PC-3 (cell line): Measurements from ENCODE around the gene CCDC154. TPM values are rescaled to one million over a fixed set of nuclear protein-coding genes. Genes with fewer than 3 reads are reported as not detected.

Experiments
- ATAC-seq: fragments of 200-7000 bp; cut with Tn5 transposase; 2 replicates; pipeline ENCODE4 v1.9.1; 2020; ENCODE audit warnings: mild to moderate bottlenecking, moderate library complexity
- BruUV-seq: library from RNA; stranded (reverse); fragments of 400-500 nt; replicated peaks from 2 replicates; lab custom pipeline; 2021; lab: Mats Ljungman, UMichigan
- CTCF ChIA-PET: fragments of 300-600 bp; sonication (Branson Sonifier 250); formaldehyde crosslinking; loops from one replicate; lab custom pipeline; 2022; ENCODE audit warnings: antibody characterized with exemption; lab: Charles Lee
- POLR2A ChIA-PET: fragments of 300-600 bp; sonication (Branson Sonifier 250); formaldehyde crosslinking; loops from one replicate; lab custom pipeline; 2022; ENCODE audit warnings: antibody characterized with exemption; ENCODE audit not compliant: unreplicated experiment; lab: Charles Lee
- DNase-seq: peaks from one replicate; pipeline ENCODE4 v3.0.0-alpha.2; 2015
- H2AFZ ChIP-seq: fragments of 300-600 bp; sonication (generic); 2 replicates; pipeline ENCODE4 v1.6.0; 2016; ENCODE audit warnings: antibody characterized with exemption, low read length
- H3F3A ChIP-seq: fragments of 300-600 bp; sonication (generic); one replicate; pipeline ENCODE4 v1.6.0; 2017; ENCODE audit warnings: antibody characterized with exemption, low read length, control low read depth, mild to moderate bottlenecking; ENCODE audit not compliant: unreplicated experiment
- H3K27ac ChIP-seq: fragments of 300-600 bp; sonication (generic); 2 replicates; pipeline ENCODE4 v1.5.1; 2016; ENCODE audit warnings: mild to moderate bottlenecking, low read length
- H3K27me3 ChIP-seq: fragments of 300-600 bp; sonication (generic); 2 replicates; pipeline ENCODE4 v1.6.1; 2016; ENCODE audit warnings: low read length, mixed read lengths
- H3K36me3 ChIP-seq: fragments of 300-600 bp; sonication (generic); 2 replicates; pipeline ENCODE4 v1.6.1; 2016; ENCODE audit warnings: low read depth, mixed run types, low read length, mixed read lengths
- H3K4me1 ChIP-seq: fragments of 300-600 bp; sonication (generic); 2 replicates; pipeline ENCODE4 v1.5.1; 2016; ENCODE audit warnings: low read length; ENCODE audit not compliant: insufficient read depth
- H3K4me2 ChIP-seq: fragments of 300-600 bp; sonication (generic); 2 replicates; pipeline ENCODE4 v1.6.0; 2016; ENCODE audit warnings: low read length
- H3K4me3 ChIP-seq: fragments of 300-600 bp; sonication (generic); 2 replicates; pipeline ENCODE4 v1.5.1; 2016; ENCODE audit warnings: mild to moderate bottlenecking, low read length, mixed read lengths
- H3K79me2 ChIP-seq: fragments of 300-600 bp; sonication (generic); 2 replicates; pipeline ENCODE4 v1.6.1; 2017; ENCODE audit warnings: low read length, mixed read lengths
- H3K9ac ChIP-seq: fragments of 300-600 bp; sonication (generic); 2 replicates; pipeline ENCODE4 v1.6.0; 2016; ENCODE audit warnings: mild to moderate bottlenecking, low read length
- H3K9me2 ChIP-seq: fragments of 300-600 bp; sonication (generic); replicated peaks from 2 replicates; pipeline ENCODE4 v1.6.1; 2016; ENCODE audit warnings: mixed run types, low read length, mixed read lengths
- H3K9me3 ChIP-seq: fragments of 300-600 bp; sonication (generic); 2 replicates; pipeline ENCODE4 v1.6.1; 2016; ENCODE audit warnings: low read length, mixed read lengths
- H4K20me1 ChIP-seq: fragments of 300-600 bp; sonication (generic); 2 replicates; pipeline ENCODE4 v1.6.1; 2016; ENCODE audit warnings: low read length, mixed read lengths
- CTCF ChIP-seq: fragments of 300-600 bp; sonication (generic); conservative IDR thresholded peaks from 2 replicates; pipeline ENCODE4 v1.5.1; 2017; ENCODE audit warnings: antibody characterized with exemption, low read depth, mild to moderate bottlenecking, low read length
- EZH2 ChIP-seq: fragments of 300-600 bp; sonication (generic); IDR thresholded peaks from one replicate; pipeline ENCODE4 v1.6.1; 2017; ENCODE audit warnings: antibody characterized with exemption, mild to moderate bottlenecking, low read length; ENCODE audit not compliant: unreplicated experiment
- EZH2phosphoT487 ChIP-seq: fragments of 300-600 bp; sonication (generic); IDR thresholded peaks from 2 replicates; pipeline ENCODE4 v1.6.1; 2018; ENCODE audit warnings: mild to moderate bottlenecking, antibody characterized with exemption, low read length, borderline replicate concordance
- intact Hi-C: fragments of 100-400 bp; cut with micrococcal nuclease; formaldehyde crosslinking; loops from 2 replicates; pipeline ENCODE4 v1.9.0; 2023
- total RNA-seq: library from RNA; depleted of rRNA; stranded (reverse); fragments of >200 nt; gene quantifications from 2 replicates; pipeline ENCODE4 v1.2.3, GENCODE V29; 2014

CCDC154 gene
- total RNA-seq, 1 experiment from 2014 or later = not detected

- no peak overlapping the region for H3K27ac ChIP-seq
- DNase-seq (no peak), ATAC-seq (no peak)
- CTCF ChIA-PET = no interaction called here
- H3K9me3 ChIP-seq = no peaks in the 10 kb centered on the region
- no TSS peak for BruUV-seq
- H2AFZ ChIP-seq = no peak overlapping the region
- POLR2A ChIA-PET = no interaction called here
- intact Hi-C loops = no loop called here
- peaks cover 5% of the 10 kb centered on the region; the same call in 1 of the 2 replicates for H4K20me1 ChIP-seq
- H3K27me3 ChIP-seq = no peaks in the 10 kb centered on the region
- no peaks in the 10 kb centered on the region for H3F3A ChIP-seq
- TF ChIP-seq EZH2 (no peak), CTCF (no peak), EZH2phosphoT487 (no peak)
- no peak overlapping the region for H3K4me3 ChIP-seq
- peaks cover 25% of the 10 kb centered on the region for H3K79me2 ChIP-seq
- H3K4me2 ChIP-seq = no peak overlapping the region
- H3K36me3 ChIP-seq = 0 out of 2 replicates have a peak, but pooled peaks cover 3% of the 10 kb centered on the region
- no peaks in the 10 kb centered on the region for H3K9me2 ChIP-seq
- H3K4me1 ChIP-seq = peaks cover 13% of the 10 kb centered on the region
- H3K9ac ChIP-seq = no peak overlapping the region
Measured at GRCh38 chr16:1491327-1491726, 47.0 kb upstream of the CCDC154 start.

GRCh38 chr16:1489077-1489476 is 44.7 kb upstream of the CCDC154 start:
- H3K9ac ChIP-seq = no peak overlapping the region

More at GRCh38 chr16:1489077-1489476, 44.7 kb upstream of the CCDC154 start:
- Histone ChIP-seq H3K27me3 (no peaks in the 10 kb centered on the region), H2AFZ (no peak overlapping the region), H3K4me1 (peaks cover 7% of the 10 kb centered on the region), H3K4me2 (no peak overlapping the region), H3K4me3 (no peak overlapping the region), H4K20me1 (no peaks in the 10 kb centered on the region), H3F3A (no peaks in the 10 kb centered on the region), H3K27ac (no peak overlapping the region), H3K79me2 (peaks cover 8% of the 10 kb centered on the region), H3K9me3 (no peaks in the 10 kb centered on the region), H3K9me2 (no peaks in the 10 kb centered on the region), H3K36me3 (no peaks in the 10 kb centered on the region)
- ChIA-PET CTCF (no interaction called here), POLR2A (no interaction called here)
- ATAC-seq = no peak
- TF ChIP-seq EZH2phosphoT487 (no peak), EZH2 (no peak), CTCF (no peak)
- DNase-seq = no peak
- no TSS peak for BruUV-seq
- intact Hi-C loops = no loop called here
